HG02840 (cell line): Measurements from ENCODE around the gene ARF1.

ENCODE experiments used
- ATAC-seq: cut with Tn5 transposase; IDR thresholded peaks from one replicate; pipeline ENCODE4 v1.9.1; 2021; ENCODE audit warnings: mild to moderate bottlenecking, moderate library complexity, moderate number of reproducible peaks; ENCODE audit not compliant: unreplicated experiment, low FRiP score

ARF1 gene

DNA sequence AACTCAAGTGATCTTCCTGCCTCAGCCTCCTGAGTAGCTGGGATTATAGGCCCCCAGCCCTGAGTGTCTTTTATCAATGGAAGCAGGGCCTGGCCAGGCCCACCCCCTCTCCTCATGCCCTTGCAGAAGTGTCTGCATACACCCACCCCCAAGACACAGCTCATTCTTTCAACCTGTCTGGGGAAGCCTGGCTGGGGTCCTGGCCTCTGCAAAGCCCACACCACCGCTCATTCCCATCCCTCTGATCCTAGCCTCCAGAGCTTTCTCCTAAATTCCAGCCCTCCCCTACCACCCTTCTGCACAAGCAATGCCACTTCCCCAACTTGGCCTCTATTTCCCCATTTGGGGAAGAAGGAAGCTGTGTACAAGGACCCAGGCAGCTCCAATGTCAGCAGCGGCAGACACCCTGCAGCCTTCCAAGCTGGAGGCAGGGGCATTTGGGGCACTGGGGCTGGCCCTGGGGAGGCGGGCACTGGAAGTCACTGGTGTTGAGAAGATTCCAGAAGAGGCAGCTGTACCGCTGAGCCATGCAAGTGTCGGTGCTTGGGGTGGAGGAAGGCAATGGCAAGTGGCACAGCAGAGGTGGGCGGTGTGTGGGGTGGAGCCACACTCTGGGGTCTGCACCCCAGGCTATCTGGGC lies 33.7 kb upstream of the ARF1 start:
- no peak for ATAC-seq

DNA sequence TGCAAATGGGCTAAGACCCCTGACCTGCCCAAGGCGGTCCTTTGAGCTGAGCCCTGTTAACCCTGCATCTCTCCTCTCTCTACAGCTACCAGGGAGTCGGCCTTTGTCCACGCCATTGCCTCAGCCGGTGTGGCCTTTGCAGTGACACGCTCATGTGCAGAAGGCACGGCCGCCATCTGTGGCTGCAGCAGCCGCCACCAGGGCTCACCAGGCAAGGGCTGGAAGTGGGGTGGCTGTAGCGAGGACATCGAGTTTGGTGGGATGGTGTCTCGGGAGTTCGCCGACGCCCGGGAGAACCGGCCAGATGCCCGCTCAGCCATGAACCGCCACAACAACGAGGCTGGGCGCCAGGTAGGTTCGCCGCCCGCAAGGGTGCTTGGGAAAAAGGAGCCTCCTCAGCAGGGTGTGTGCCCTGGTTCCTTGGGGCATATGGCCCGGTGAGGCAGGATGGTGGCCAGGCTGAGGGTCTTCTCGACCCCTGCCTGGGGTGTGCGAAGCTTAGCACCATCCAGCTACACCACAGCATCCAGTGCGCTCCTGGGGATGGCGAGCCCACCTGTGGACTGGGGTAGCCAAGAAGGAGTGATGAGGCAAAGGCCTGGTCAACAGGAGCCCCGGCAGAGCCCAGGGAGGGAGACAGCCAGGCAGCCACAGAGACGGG lies 31.8 kb upstream of the ARF1 start:
- no peak for ATAC-seq

DNA sequence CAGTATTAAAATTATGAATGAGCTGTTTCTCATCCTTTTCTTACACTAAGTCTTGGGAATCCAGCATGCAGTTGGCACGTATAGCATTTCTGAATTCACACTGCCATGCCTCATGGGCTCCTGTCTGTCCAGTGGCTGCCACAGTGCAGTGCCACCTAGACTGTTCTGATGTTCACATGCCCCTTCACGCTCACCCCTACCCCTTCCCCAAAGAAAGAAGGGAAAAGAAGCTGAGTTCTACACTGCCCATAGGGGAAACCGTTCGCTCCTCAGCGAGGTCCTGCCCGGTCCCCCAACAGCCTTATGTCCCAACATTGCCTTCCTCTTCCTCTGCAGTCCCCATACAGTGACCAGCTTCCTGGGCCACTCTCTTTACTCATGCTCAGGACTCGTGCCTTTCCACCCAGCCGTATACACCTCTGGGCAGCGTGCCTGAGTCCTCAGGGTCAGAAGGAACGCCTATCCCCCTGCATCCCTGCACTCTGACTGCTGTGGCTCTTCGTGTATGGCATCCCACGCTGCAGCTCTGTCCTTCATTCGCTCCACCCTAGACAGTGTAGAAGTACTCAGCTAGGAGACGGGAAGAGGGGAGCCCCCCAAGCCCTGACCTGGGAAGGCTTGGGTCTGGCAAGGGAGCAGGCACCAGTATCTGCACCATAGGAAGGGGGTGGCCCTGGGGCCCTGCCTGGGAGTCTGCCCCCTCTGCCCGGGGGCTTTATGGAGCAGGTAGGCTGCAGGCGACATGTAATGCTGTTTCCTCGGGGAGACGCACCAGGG lies 24.1 kb upstream of the ARF1 start:
- no peak for ATAC-seq

DNA sequence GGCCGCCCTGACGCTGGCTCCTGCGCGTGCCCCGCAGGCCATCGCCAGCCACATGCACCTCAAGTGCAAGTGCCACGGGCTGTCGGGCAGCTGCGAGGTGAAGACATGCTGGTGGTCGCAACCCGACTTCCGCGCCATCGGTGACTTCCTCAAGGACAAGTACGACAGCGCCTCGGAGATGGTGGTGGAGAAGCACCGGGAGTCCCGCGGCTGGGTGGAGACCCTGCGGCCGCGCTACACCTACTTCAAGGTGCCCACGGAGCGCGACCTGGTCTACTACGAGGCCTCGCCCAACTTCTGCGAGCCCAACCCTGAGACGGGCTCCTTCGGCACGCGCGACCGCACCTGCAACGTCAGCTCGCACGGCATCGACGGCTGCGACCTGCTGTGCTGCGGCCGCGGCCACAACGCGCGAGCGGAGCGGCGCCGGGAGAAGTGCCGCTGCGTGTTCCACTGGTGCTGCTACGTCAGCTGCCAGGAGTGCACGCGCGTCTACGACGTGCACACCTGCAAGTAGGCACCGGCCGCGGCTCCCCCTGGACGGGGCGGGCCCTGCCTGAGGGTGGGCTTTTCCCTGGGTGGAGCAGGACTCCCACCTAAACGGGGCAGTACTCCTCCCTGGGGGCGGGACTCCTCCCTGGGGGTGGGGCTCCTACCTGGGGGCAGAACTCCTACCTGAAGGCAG lies 23.4 kb upstream of the ARF1 start:
- ATAC-seq, result no peak

DNA sequence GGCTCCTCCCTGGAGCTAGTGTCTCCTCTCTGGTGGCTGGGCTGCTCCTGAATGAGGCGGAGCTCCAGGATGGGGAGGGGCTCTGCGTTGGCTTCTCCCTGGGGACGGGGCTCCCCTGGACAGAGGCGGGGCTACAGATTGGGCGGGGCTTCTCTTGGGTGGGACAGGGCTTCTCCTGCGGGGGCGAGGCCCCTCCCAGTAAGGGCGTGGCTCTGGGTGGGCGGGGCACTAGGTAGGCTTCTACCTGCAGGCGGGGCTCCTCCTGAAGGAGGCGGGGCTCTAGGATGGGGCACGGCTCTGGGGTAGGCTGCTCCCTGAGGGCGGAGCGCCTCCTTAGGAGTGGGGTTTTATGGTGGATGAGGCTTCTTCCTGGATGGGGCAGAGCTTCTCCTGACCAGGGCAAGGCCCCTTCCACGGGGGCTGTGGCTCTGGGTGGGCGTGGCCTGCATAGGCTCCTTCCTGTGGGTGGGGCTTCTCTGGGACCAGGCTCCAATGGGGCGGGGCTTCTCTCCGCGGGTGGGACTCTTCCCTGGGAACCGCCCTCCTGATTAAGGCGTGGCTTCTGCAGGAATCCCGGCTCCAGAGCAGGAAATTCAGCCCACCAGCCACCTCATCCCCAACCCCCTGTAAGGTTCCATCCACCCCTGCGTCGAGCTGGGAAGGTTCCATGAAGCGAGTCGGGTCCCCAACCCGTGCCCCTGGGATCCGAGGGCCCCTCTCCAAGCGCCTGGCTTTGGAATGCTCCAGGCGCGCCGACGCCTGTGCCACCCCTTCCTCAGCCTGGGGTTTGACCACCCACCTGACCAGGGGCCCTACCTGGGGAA lies 22.7 kb upstream of the ARF1 start:
- no peak for ATAC-seq

DNA sequence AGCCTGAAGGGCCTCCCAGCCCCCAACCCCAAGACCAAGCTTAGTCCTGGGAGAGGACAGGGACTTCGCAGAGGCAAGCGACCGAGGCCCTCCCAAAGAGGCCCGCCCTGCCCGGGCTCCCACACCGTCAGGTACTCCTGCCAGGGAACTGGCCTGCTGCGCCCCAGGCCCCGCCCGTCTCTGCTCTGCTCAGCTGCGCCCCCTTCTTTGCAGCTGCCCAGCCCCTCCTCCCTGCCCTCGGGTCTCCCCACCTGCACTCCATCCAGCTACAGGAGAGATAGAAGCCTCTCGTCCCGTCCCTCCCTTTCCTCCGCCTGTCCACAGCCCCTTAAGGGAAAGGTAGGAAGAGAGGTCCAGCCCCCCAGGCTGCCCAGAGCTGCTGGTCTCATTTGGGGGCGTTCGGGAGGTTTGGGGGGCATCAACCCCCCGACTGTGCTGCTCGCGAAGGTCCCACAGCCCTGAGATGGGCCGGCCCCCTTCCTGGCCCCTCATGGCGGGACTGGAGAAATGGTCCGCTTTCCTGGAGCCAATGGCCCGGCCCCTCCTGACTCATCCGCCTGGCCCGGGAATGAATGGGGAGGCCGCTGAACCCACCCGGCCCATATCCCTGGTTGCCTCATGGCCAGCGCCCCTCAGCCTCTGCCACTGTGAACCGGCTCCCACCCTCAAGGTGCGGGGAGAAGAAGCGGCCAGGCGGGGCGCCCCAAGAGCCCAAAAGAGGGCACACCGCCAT lies 21.9 kb upstream of the ARF1 start:
- ATAC-seq, result no peak

DNA sequence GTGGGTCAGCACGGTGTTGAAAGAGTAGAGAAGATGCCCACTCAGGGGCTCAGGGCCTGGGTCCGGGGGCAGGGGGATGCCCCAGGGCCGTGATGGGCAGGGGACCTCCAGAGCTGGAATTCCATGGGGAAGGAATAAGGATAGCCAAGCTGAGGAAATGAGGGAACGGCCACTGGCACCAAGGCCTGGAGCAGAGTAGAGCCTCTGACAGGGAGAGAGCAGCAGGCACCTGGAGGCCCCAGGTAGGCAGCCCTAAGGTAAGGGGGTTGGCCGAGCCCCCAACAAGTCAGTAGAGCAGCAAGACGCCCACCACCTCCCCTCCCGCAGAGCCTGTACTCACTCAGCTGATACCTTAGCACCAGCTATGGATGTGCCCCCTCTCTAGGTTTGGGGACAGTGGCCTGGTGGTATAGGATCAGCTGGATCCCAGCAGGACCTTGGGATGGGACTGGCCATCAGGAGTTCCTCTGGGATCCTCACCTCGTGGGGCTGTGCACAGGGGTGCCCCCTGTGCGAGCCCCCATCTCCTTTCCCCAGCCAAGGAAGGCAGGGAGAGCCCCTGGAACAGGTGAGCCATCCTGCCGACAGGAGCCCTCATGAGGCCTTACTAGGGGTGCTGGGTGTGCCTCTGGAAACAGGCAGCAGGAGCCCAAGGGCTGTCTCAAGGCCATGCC lies 21.0 kb upstream of the ARF1 start:
- ATAC-seq, result no peak

DNA sequence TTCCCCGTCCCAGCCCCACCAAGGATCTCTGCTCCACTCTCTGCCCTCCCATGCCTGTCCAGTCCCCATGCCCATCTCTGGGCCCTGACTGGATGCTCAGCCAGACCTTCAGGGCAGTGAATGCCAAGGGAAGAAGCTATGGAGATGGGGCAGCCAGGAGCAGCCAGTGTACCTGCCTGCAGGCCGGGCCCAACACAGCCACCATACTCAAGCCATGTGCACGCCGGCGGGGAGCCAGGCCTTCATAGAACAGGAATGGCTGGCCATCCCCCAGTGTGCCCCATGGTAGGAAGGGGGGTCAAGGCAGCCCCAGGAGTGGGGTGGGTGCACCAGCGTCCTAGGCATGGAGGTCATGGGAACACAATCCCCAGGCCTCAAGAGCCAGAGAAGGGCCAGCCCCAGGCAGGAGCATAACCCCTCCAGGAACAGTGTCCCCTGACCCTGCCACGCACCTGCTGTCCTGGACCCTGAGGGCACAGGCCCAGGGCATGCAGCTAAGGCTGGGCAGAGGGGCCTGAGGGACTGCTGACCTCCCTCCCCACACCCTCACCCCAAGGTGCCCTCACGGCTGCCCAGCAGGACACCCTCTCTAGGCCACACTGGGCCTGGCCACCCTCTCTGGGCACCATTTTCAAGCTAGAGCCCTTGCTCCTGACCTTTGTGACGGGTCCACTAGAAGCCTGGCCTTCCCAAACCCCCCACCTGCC lies 20.3 kb upstream of the ARF1 start:
- no peak for ATAC-seq

DNA sequence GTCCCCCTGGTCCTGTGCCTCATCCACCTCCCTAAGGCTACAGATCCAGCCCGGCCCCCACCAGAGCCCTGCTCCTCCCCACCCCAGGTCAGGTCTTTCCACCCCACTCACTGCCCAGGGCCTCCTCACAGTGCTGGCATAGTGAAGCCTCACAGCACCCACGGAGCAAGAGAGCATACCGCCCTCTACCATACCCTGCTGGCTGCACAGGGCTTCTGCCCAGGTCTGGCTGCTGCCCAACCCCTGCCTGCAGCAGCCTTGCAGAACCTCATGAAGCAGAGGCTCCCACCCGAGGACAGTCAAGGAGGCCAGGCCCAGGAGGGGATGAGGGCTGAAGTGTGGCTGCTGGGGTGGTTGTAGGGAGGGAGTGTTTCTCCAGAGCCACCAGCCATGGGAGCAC lies 19.7 kb upstream of the ARF1 start:
- ATAC-seq, result no peak

DNA sequence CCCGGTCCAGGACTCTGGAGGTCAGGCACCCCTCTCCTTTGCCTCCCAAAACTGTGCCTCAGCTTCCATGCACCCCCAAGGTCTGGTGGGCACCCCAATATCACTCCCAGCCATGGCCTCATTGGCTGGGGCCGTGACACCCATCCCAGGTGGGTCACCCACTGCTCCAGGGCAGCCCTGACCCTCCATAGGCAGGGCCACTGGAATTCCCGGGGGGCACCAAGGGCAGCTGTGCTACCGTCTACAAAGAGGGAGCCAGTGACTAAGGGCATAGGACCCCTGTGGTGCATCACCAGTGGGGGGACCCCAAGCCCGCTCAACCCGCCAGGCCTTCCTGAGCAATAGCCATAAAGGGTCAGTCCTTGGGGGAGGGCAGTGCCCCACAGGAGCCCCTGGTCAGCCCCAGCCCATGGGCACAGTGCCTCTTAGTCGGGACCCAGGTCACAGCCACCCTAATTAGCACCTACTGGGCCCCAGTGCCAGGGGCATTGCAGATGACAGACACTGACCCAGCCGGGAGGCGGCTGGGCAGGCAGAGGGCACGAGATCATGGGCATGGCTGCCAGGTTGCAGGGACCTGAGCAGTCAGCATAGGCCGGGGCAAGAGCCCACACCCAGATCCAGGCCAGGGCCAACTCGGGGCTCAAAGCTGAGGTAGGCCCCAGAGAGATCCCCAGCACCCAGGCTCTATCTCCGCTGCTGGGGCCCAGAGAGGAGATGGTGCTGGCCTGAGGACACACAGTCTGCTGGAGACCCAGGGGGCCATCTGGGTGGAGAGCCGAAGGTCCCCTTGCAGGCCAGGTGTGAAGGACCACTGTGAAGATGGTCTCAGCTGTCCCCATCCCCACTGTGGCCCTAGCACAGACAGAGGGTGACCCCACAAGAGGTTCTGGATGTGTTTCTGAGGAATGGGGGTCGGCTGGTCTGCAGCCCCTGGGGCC lies 19.0 kb upstream of the ARF1 start:
- no peak for ATAC-seq

DNA sequence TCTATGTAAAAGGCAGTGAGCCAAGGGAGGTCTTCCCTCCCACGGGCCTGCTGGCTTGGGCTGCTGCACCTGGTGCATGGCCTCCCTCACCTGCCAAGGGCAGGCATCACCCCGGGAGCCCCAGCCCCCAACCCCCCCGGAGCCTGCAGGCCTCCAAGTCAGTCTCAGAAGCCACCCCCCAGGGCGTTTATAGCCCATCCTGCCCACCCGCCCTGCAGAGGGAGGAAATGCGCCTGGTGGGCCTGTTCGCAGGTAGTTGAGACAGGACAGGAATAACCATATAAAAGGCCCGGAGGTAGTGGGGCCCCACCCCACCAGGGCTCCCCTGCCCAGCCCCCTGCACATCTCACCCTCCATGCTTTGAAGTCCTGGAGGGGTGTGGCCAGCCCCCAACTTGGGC lies 18.2 kb upstream of the ARF1 start:
- no peak for ATAC-seq

DNA sequence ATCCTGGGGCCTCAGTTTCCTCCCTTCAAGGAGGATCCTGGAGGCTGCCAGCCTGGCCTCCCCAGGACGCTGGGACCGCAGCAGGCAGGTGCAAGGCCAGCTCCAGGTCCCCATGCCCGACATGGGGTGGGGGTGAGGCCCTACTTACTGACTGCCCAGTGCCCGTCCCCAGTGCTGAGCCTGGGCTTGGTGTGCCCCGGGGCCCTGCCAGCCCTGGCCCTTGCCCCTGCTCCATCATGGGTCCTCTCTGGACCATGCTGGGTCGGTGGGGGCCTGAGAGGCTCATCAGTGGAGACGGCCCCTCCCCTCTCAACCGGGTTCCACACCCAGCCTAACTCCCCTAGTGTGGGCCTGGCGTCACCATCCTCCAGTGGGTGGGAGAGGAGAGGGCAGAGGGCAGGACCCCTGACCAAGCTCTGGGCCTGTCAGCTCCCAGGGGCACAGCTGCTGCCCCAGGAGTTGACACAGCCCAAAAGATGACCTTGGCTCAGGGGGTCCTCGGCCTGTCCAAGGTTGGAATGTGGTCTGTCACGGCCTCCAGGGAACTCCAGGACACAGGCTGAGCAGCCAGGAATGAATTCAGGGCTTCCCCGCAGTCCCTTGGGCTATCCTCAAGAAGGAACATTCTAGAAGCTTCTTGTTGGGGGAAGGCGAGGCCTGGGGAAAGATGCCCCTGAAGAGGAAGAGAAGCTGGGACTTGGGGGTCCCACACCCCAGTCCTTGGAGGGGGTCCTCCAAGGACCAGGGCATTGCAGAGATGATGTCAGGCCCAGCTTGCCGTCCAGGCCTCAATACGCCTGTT lies 17.6 kb upstream of the ARF1 start:
- ATAC-seq, result no peak

DNA sequence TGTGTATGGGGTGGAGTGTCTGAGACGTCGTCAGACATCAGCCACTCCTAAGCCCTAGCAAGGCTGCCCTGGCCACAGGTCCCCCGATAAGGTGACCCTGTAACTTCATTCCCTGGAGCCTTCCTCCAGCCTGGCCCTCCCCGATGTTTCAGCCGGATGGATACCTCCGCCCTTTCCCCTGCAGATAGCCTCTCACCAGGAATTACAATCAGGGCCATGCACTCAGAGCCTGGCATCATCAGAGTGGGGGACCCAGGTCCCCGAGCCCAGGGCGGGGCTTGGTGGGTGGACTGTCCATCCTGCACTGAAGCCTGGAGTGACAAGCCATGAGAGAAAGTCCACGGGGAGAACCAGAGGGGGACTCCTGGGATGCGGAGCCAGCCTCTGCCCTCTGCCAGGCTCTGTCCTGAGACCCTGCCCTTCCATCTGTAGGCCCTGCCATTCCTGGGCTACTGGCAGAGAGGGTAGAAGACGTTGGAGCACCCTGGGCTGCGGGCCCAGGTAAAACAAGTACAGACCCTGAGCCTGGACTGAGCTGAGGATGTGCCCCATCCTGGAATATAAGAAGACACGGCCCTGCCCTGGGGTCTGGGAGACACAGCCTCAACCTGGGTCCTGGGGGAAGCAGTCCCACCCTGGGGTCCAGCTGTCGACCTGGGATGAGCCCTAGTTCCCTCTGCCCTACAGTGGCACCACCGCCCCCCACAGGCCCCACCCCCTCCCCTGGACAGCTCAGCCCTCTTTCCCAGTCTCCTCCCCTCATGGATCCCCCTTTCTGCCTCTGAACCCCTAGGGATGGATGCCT lies 16.8 kb upstream of the ARF1 start:
- ATAC-seq, result no peak

DNA sequence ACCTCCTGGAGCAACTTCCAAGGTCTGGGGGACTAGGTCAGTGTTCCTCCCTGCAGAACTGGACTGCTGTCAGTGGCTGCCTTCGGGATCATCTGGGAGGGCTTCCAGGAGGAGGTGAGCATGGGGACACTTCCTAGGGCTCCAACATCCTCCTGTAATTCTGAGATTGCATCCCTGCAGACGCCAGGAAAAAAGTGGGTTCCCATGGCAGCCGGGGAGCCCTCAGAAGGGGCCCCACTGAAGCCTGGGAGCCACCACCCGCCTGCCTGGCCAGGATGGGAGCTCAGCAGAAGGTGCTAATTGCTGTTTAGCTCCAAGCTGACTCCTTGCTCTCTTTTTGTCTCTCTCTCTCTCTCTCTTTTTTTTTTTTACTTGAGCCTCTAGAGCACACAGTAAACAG lies 16.1 kb upstream of the ARF1 start:
- no peak for ATAC-seq

DNA sequence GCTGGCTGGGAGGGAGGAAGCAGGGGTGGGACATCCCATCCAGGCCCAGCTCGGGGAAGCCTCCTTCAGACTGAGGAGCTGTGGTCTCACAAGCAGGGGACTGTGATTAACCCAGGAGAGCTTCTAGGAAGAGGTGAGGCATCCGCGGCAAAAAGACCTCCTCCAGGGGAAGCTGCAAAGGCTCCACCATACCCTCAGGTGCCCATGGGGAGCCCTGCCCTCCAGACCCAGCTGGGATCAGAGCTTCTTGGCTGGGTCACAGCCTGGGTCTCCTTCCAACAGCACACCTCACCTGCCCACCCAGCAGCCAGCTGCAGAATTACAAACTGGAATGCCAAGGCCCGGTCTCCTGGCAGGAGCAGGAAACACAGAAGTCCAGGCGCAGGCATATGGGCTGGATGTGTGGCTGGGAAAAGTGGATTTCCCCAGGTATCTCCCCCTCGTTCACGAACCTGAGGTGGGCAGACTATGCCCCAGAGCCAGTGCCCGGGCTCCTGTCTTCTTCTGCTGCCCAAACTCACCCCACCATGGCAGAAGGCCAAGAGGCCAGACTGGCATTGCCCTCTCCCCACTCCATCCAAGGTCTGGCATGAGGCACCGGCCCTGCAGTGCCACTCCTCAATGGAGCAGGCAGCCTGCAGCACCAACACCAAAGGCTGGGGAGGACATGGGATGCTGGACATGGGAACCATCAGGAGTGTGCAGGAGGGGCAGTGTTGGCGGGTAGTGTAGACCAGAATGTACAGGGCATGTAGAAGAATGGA lies 15.4 kb upstream of the ARF1 start:
- ATAC-seq, result no peak
